Hepatocyte (in vitro differentiated cells): ENCODE results near the gene PLXNA2.

Experiments
- CTCF ChIP-seq: fragments of 200-600 bp; sonication (generic); IDR thresholded peaks from 2 replicates; pipeline ENCODE4 v1.5.1; 2016; ENCODE audit warnings: antibody characterized with exemption, mild to moderate bottlenecking; ENCODE audit not compliant: poor library complexity
- EZH2 ChIP-seq: fragments of 200-600 bp; sonication (generic); IDR thresholded peaks from 2 replicates; pipeline ENCODE4 v1.6.1; 2016; ENCODE audit warnings: antibody characterized with exemption, mild to moderate bottlenecking, borderline replicate concordance

- TF ChIP-seq CTCF = no peak
- no peak for TF ChIP-seq EZH2
Observed at GRCh38 chr1:208044589-208045462, 199.4 kb downstream of the PLXNA2 start.
